ENCODE results near the gene LTBP1. TPM values are rescaled to one million over a fixed set of nuclear protein-coding genes. Genes with fewer than 3 reads are reported as not detected.
A peak's percentile ranks its signal among the peaks of the same experiment; 100 is the strongest.

LTBP1 gene
- total RNA-seq, 1 donor = 33.7 TPM

DNA sequence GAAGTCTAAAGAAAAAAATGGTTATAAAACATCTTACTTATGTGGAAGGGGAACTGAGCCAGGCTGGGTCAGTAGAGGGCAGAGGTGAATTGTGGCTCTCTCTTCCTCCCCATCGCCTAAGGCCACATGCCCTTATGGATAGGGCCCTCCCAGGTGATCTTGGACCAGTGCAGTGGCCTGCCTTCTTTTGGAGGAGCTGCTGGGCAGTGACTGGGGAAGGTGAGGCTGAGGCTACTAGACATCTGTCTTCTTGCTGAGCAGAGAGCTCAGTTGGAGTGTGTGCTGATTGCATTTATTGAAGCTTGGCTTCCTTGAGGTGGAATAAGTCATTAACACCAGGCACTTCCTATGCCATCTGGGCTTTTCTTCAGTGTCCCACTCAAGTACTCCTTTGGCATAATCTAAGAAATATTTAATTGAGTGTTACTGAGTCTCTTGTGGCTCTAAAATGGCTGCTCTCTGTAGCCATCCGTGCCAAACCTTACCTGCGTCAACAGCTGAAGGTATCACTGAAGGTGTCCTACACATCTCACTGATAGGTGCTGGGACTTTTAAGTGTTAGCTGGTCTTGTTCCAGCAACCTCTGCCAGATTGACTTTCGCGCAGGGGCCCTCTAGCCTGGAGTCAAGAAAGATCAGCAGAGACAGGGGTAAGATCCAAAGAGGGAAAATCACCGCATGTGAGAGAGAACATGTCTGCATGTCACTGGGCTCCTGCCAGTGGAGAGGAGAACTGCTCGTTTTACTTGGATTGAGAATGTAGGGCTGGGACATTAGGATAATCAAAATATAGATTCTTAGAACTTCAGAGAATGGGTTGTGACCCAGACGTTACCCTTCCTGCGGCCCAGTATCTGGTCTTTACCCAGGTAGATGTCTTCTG is 256.1 kb downstream of the LTBP1 start:
- no peak for DNase-seq (ENCODE audit: low read depth)
- no peak overlapping the region for H3K4me3 ChIP-seq (ENCODE audit: low read depth, low read length)
- no peak for TF ChIP-seq CTCF (IDR thresholded peaks at IDR 0.05; ENCODE audit: insufficient read depth, low read depth, low read length)

GRCh38 chr2:33204945-33205344 is 258.2 kb downstream of the LTBP1 start:
- DNase-seq (ENCODE audit: low read depth) = no peak
- H3K4me3 ChIP-seq (ENCODE audit: low read depth, low read length) = no peak overlapping the region
- TF ChIP-seq CTCF (IDR thresholded peaks at IDR 0.05; ENCODE audit: insufficient read depth, low read depth, low read length) = no peak

GRCh38 chr2:33205693-33206434 is 259.1 kb downstream of the LTBP1 start:
- no peak for TF ChIP-seq CTCF (IDR thresholded peaks at IDR 0.05; ENCODE audit: insufficient read depth, low read depth, low read length)
- H3K4me3 ChIP-seq (ENCODE audit: low read depth, low read length) = no peak overlapping the region
- no peak for DNase-seq (ENCODE audit: low read depth)

GRCh38 chr2:33207151-33207740 is 260.5 kb downstream of the LTBP1 start:
- no peak for TF ChIP-seq CTCF (IDR thresholded peaks at IDR 0.05; ENCODE audit: insufficient read depth, low read depth, low read length)
- no peak for DNase-seq (ENCODE audit: low read depth)
- no peak overlapping the region for H3K4me3 ChIP-seq (ENCODE audit: low read depth, low read length)

DNA sequence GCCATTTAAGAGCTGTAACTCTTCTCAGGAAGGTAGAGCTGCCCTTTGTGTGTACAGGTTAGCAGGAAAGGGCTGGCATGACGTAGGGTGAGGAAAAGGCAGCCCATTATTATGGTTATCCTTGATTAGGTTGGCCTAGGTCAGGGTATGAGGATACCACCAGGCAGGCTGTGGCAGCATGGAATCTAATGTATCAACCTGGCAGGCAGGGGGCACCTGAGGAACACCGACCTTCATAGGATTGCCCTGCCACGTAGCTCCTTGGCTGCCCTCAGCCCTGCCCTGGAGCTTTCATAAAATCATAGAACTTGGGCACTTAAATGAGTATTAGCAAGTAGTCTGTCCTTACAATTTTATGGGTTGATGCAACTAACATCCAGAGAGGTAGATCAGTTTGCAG is 261.6 kb downstream of the LTBP1 start:
- no peak for TF ChIP-seq CTCF (IDR thresholded peaks at IDR 0.05; ENCODE audit: insufficient read depth, low read depth, low read length)
- no peak for DNase-seq (ENCODE audit: low read depth)
- no peak overlapping the region for H3K4me3 ChIP-seq (ENCODE audit: low read depth, low read length)

GRCh38 chr2:33209976-33210375 is 263.2 kb downstream of the LTBP1 start:
- TF ChIP-seq CTCF (IDR thresholded peaks at IDR 0.05; ENCODE audit: insufficient read depth, low read depth, low read length) = no peak
- DNase-seq (ENCODE audit: low read depth) = peak; percentile 71
- no peak overlapping the region for H3K4me3 ChIP-seq (ENCODE audit: low read depth, low read length)
